Liver (tissue), 3 donors: ENCODE data around the gene SLC4A8.

ENCODE experiments used
- GABPA ChIP-seq, 2 donors: IDR thresholded peaks in 1 of 2; conservative IDR thresholded peaks in 1 of 2; 2 replicates each; pipeline ENCODE4 v1.6.1; 2016; ENCODE audit warnings: antibody characterized with exemption in 2 of 2, mild to moderate bottlenecking in 1 of 2, moderate library complexity in 1 of 2
- JUND ChIP-seq, 2 donors: IDR thresholded peaks; 2 replicates each; pipeline ENCODE4 v1.6.1; 2016; ENCODE audit warnings: antibody characterized with exemption in 2 of 2
- RAD21 ChIP-seq, 2 donors: IDR thresholded peaks; 2 replicates each; pipeline ENCODE4 v1.6.1; 2016; ENCODE audit warnings: antibody characterized with exemption in 2 of 2, mild to moderate bottlenecking in 2 of 2
- TAF1 ChIP-seq: conservative IDR thresholded peaks from 2 replicates; pipeline ENCODE4 v1.6.1; 2016; ENCODE audit warnings: antibody characterized with exemption, mild to moderate bottlenecking
- TF ChIP-seq, protein P1 (sequence below): fragments of 150-350 bp; IDR thresholded peaks from 2 replicates; pipeline ENCODE4 v1.5.1; 2017; ENCODE audit warnings: improper control_type of control experiment, low read depth, low read length; ENCODE audit not compliant: missing input control
- TF ChIP-seq, protein P2 (sequence below): IDR thresholded peaks from 2 replicates; pipeline ENCODE4 v1.6.1; 2016; ENCODE audit warnings: antibody characterized with exemption
- TF ChIP-seq, protein P3 (sequence below): IDR thresholded peaks from 2 replicates; pipeline ENCODE4 v1.6.1; 2016; ENCODE audit warnings: antibody characterized with exemption, mild to moderate bottlenecking
- TF ChIP-seq, protein P4 (sequence below): IDR thresholded peaks from 2 replicates; pipeline ENCODE4 v1.6.1; 2016; ENCODE audit warnings: antibody characterized with exemption
- donor health status: healthy.
- donor health status: healthy.

DNA sequence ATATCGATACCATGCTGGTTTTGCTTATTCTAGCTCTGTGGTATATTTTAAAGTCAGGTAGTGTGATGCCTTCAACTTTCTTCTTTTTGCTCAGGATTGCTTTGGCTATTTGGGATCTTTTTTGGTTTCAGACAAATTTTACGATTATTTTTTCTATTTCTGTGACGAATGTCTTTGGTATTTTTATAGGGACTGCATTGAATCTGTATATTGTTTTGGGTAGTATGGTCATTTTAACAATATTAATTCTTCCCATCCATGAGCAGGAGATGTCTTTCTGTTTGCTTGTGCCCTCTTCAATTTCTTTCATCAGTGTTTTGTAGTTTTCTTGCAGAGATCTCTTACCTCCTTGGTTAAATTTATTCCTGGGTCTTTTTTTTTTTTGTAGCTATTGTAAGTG, 10.8 kb upstream of the SLC4A8 start:
- TF ChIP-seq, protein P1, sequence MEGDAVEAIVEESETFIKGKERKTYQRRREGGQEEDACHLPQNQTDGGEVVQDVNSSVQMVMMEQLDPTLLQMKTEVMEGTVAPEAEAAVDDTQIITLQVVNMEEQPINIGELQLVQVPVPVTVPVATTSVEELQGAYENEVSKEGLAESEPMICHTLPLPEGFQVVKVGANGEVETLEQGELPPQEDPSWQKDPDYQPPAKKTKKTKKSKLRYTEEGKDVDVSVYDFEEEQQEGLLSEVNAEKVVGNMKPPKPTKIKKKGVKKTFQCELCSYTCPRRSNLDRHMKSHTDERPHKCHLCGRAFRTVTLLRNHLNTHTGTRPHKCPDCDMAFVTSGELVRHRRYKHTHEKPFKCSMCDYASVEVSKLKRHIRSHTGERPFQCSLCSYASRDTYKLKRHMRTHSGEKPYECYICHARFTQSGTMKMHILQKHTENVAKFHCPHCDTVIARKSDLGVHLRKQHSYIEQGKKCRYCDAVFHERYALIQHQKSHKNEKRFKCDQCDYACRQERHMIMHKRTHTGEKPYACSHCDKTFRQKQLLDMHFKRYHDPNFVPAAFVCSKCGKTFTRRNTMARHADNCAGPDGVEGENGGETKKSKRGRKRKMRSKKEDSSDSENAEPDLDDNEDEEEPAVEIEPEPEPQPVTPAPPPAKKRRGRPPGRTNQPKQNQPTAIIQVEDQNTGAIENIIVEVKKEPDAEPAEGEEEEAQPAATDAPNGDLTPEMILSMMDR = no peak
- TF ChIP-seq GABPA (IDR thresholded peaks at IDR 0.05 in 1 of 2, conservative IDR thresholded peaks at IDR 0.05 in 1 of 2) (no peak), JUND (IDR thresholded peaks at IDR 0.05) (no peak), TAF1 (no peak), RAD21 (IDR thresholded peaks at IDR 0.05) (no peak)
- TF ChIP-seq, protein P2, sequence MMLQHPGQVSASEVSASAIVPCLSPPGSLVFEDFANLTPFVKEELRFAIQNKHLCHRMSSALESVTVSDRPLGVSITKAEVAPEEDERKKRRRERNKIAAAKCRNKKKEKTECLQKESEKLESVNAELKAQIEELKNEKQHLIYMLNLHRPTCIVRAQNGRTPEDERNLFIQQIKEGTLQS = no peak
- TF ChIP-seq, protein P3, sequence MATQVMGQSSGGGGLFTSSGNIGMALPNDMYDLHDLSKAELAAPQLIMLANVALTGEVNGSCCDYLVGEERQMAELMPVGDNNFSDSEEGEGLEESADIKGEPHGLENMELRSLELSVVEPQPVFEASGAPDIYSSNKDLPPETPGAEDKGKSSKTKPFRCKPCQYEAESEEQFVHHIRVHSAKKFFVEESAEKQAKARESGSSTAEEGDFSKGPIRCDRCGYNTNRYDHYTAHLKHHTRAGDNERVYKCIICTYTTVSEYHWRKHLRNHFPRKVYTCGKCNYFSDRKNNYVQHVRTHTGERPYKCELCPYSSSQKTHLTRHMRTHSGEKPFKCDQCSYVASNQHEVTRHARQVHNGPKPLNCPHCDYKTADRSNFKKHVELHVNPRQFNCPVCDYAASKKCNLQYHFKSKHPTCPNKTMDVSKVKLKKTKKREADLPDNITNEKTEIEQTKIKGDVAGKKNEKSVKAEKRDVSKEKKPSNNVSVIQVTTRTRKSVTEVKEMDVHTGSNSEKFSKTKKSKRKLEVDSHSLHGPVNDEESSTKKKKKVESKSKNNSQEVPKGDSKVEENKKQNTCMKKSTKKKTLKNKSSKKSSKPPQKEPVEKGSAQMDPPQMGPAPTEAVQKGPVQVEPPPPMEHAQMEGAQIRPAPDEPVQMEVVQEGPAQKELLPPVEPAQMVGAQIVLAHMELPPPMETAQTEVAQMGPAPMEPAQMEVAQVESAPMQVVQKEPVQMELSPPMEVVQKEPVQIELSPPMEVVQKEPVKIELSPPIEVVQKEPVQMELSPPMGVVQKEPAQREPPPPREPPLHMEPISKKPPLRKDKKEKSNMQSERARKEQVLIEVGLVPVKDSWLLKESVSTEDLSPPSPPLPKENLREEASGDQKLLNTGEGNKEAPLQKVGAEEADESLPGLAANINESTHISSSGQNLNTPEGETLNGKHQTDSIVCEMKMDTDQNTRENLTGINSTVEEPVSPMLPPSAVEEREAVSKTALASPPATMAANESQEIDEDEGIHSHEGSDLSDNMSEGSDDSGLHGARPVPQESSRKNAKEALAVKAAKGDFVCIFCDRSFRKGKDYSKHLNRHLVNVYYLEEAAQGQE = no peak
- TF ChIP-seq, protein P4, sequence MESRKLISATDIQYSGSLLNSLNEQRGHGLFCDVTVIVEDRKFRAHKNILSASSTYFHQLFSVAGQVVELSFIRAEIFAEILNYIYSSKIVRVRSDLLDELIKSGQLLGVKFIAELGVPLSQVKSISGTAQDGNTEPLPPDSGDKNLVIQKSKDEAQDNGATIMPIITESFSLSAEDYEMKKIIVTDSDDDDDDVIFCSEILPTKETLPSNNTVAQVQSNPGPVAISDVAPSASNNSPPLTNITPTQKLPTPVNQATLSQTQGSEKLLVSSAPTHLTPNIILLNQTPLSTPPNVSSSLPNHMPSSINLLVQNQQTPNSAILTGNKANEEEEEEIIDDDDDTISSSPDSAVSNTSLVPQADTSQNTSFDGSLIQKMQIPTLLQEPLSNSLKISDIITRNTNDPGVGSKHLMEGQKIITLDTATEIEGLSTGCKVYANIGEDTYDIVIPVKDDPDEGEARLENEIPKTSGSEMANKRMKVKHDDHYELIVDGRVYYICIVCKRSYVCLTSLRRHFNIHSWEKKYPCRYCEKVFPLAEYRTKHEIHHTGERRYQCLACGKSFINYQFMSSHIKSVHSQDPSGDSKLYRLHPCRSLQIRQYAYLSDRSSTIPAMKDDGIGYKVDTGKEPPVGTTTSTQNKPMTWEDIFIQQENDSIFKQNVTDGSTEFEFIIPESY = no peak
